T-helper 2 cell treated with Interferon-gamma antibody and Interleukin-4, amounts not matched to agents 5 μg/mL and 100 μg/mL, for 36 hours (primary cell): ENCODE measurements around the gene ZNF618.

ENCODE experiments used
- DNase-seq: peaks from one replicate; pipeline ENCODE4 v3.0.0; 2021; ENCODE audit warnings: low spot score
- H3K27ac Mint-ChIP-seq: one replicate; pipeline ENCODE4 v1.8.0; 2021; ENCODE audit warnings: mild to moderate bottlenecking, mixed read lengths
- H3K27me3 Mint-ChIP-seq: one replicate; pipeline ENCODE4 v1.8.0; 2021; ENCODE audit warnings: low read depth, mixed read lengths
- H3K36me3 Mint-ChIP-seq: one replicate; pipeline ENCODE4 v1.8.0; 2021; ENCODE audit warnings: low read depth, mixed read lengths
- H3K4me1 Mint-ChIP-seq: one replicate; pipeline ENCODE4 v1.8.0; 2021; ENCODE audit warnings: low read depth, mixed read lengths
- H3K4me3 Mint-ChIP-seq: one replicate; pipeline ENCODE4 v1.8.0; 2022; ENCODE audit warnings: mild to moderate bottlenecking, moderate library complexity, mixed read lengths
- H3K9me3 Mint-ChIP-seq: one replicate; pipeline ENCODE4 v1.8.0; 2021; ENCODE audit warnings: mixed read lengths

The ZNF618 gene

GRCh38 chr9:114091711-114092110, 215.6 kb downstream of the ZNF618 start:
- H3K4me1 Mint-ChIP-seq, result no peaks in the 10 kb centered on the region
- peaks cover 8% of the 10 kb centered on the region for H3K27me3 Mint-ChIP-seq
- no peak overlapping the region for H3K27ac Mint-ChIP-seq

GRCh38 chr9:114092336-114092735, 216.2 kb downstream of the ZNF618 start:
- no peaks in the 10 kb centered on the region for H3K4me1 Mint-ChIP-seq
- H3K9me3 Mint-ChIP-seq, result no peaks in the 10 kb centered on the region
- no peaks in the 10 kb centered on the region for H3K36me3 Mint-ChIP-seq
- peaks cover 10% of the 10 kb centered on the region for H3K27me3 Mint-ChIP-seq
- no peak for DNase-seq
- no peak overlapping the region for H3K4me3 Mint-ChIP-seq
- H3K27ac Mint-ChIP-seq, result no peak overlapping the region

More at GRCh38 chr9:114091711-114092110, 215.6 kb downstream of the ZNF618 start:
- Mint-ChIP-seq H3K9me3 (no peaks in the 10 kb centered on the region), H3K4me3 (no peak overlapping the region), H3K36me3 (no peaks in the 10 kb centered on the region)
- no peak for DNase-seq

GRCh38 chr9:114093031-114093471, 216.9 kb downstream of the ZNF618 start:
- H3K4me1 Mint-ChIP-seq, result no peaks in the 10 kb centered on the region
- no peak overlapping the region for H3K4me3 Mint-ChIP-seq
- H3K36me3 Mint-ChIP-seq, result no peaks in the 10 kb centered on the region
- H3K9me3 Mint-ChIP-seq, result no peaks in the 10 kb centered on the region
- H3K27ac Mint-ChIP-seq, result no peak overlapping the region
- H3K27me3 Mint-ChIP-seq, result peaks cover 15% of the 10 kb centered on the region
- no peak for DNase-seq

GRCh38 chr9:114093761-114094505, 217.8 kb downstream of the ZNF618 start:
- Mint-ChIP-seq H3K4me1 (no peaks in the 10 kb centered on the region), H3K27ac (no peak overlapping the region), H3K9me3 (no peaks in the 10 kb centered on the region), H3K27me3 (peaks cover 16% of the 10 kb centered on the region), H3K36me3 (no peaks in the 10 kb centered on the region), H3K4me3 (no peak overlapping the region)
- DNase-seq, result no peak

GRCh38 chr9:114094971-114095370, 218.9 kb downstream of the ZNF618 start:
- Mint-ChIP-seq H3K9me3 (no peaks in the 10 kb centered on the region), H3K36me3 (no peaks in the 10 kb centered on the region), H3K27ac (no peak overlapping the region), H3K4me1 (no peaks in the 10 kb centered on the region), H3K27me3 (peaks cover 18% of the 10 kb centered on the region), H3K4me3 (no peak overlapping the region)
- no peak for DNase-seq

- Mint-ChIP-seq H3K4me1 (no peaks in the 10 kb centered on the region), H3K27me3 (peaks cover 19% of the 10 kb centered on the region), H3K9me3 (no peaks in the 10 kb centered on the region), H3K27ac (no peak overlapping the region), H3K4me3 (no peak overlapping the region), H3K36me3 (no peaks in the 10 kb centered on the region)
- no peak for DNase-seq
Measured at GRCh38 chr9:114096041-114096511, 220.0 kb downstream of the ZNF618 start.

GRCh38 chr9:114096866-114097612, 220.9 kb downstream of the ZNF618 start:
- H3K36me3 Mint-ChIP-seq, result no peaks in the 10 kb centered on the region
- DNase-seq, result no peak
- peaks cover 4% of the 10 kb centered on the region for H3K9me3 Mint-ChIP-seq
- no peak overlapping the region for H3K27ac Mint-ChIP-seq
- peaks cover 21% of the 10 kb centered on the region for H3K27me3 Mint-ChIP-seq
- no peak overlapping the region for H3K4me3 Mint-ChIP-seq
- H3K4me1 Mint-ChIP-seq, result no peaks in the 10 kb centered on the region

- Mint-ChIP-seq H3K36me3 (no peaks in the 10 kb centered on the region), H3K4me1 (no peaks in the 10 kb centered on the region), H3K27ac (no peak overlapping the region), H3K9me3 (peaks cover 4% of the 10 kb centered on the region), H3K27me3 (peaks cover 21% of the 10 kb centered on the region), H3K4me3 (peak overlapping the region; percentile 32)
- DNase-seq, result no peak
Measured at GRCh38 chr9:114097613-114098020, 221.5 kb downstream of the ZNF618 start.

GRCh38 chr9:114098021-114098935, 222.2 kb downstream of the ZNF618 start:
- Mint-ChIP-seq H3K27ac (no peak overlapping the region), H3K4me3 (no peak overlapping the region), H3K27me3 (peaks cover 21% of the 10 kb centered on the region)

GRCh38 chr9:114098936-114099668, 223.0 kb downstream of the ZNF618 start, which contains the start of gene KIF12:
Gene KIF12 (minus strand): TSS chr9:114099292. CDS start chr9:114099276, 16 bp downstream.
- H3K4me3 Mint-ChIP-seq, result no peak within 1 kb of the TSS
- DNase-seq, result no peak
- H3K9me3 Mint-ChIP-seq, result peaks cover 4% of the 10 kb centered on the region
- H3K36me3 Mint-ChIP-seq, result no peaks in the 10 kb centered on the region
- H3K27ac Mint-ChIP-seq, result no peak within 1 kb of the TSS
- no peaks in the 10 kb centered on the region for H3K4me1 Mint-ChIP-seq
- peaks cover 21% of the 10 kb centered on the region for H3K27me3 Mint-ChIP-seq

More at GRCh38 chr9:114098021-114098935, 222.2 kb downstream of the ZNF618 start:
- DNase-seq, result no peak
- Mint-ChIP-seq H3K36me3 (no peaks in the 10 kb centered on the region), H3K9me3 (peaks cover 4% of the 10 kb centered on the region), H3K4me1 (no peaks in the 10 kb centered on the region)

- H3K9me3 Mint-ChIP-seq, result peaks cover 4% of the 10 kb centered on the region
- no peaks in the 10 kb centered on the region for H3K36me3 Mint-ChIP-seq
- H3K27ac Mint-ChIP-seq, result no peak overlapping the region
- no peaks in the 10 kb centered on the region for H3K4me1 Mint-ChIP-seq
- peaks cover 25% of the 10 kb centered on the region for H3K27me3 Mint-ChIP-seq
- DNase-seq, result no peak
- H3K4me3 Mint-ChIP-seq, result no peak overlapping the region
Measured at GRCh38 chr9:114099669-114100270, 223.7 kb downstream of the ZNF618 start.

GRCh38 chr9:114100536-114100935, 224.4 kb downstream of the ZNF618 start:
- no peak for DNase-seq
- no peak overlapping the region for H3K27ac Mint-ChIP-seq
- H3K9me3 Mint-ChIP-seq, result peaks cover 4% of the 10 kb centered on the region
- H3K4me3 Mint-ChIP-seq, result no peak overlapping the region
- no peaks in the 10 kb centered on the region for H3K36me3 Mint-ChIP-seq
- H3K27me3 Mint-ChIP-seq, result peaks cover 31% of the 10 kb centered on the region
- no peaks in the 10 kb centered on the region for H3K4me1 Mint-ChIP-seq

- Mint-ChIP-seq H3K9me3 (peaks cover 4% of the 10 kb centered on the region), H3K4me3 (no peak overlapping the region), H3K36me3 (no peaks in the 10 kb centered on the region), H3K4me1 (no peaks in the 10 kb centered on the region), H3K27me3 (peaks cover 25% of the 10 kb centered on the region), H3K27ac (no peak overlapping the region)
- no peak for DNase-seq
Measured at GRCh38 chr9:114102484-114102883, 226.4 kb downstream of the ZNF618 start.
